GM12878 (cell line): ENCODE measurements around the gene RNU6-1. TPM values are rescaled to one million over a fixed set of nuclear protein-coding genes. Genes with fewer than 3 reads are reported as not detected.

Experiments used
- ATAC-seq: fragments of 200-7000 bp; cut with Tn5 transposase; 3 replicates; pipeline ENCODE4 v1.9.1; 2020; ENCODE audit warnings: mild to moderate bottlenecking, moderate library complexity
- BruUV-seq: library from RNA; stranded (reverse); fragments of 400-500 nt; replicated peaks from 2 replicates; lab custom pipeline; 2021; lab: Mats Ljungman, UMichigan
- CTCF ChIA-PET: fragments of 300-600 bp; sonication (Branson Sonifier 250); formaldehyde crosslinking; extraction: SDS; loops from one replicate; lab custom pipeline; 2021; ENCODE audit warnings: inconsistent platforms; lab: Yijun Ruan, JAX
- POLR2A ChIA-PET: fragments of 350-600 bp; formaldehyde crosslinking; extraction: SDS; loops from one replicate; lab custom pipeline; 2021; ENCODE audit warnings: inconsistent platforms; lab: Charles Lee
- RAD21 ChIA-PET: fragments of 300-600 bp; sonication (Branson Sonifier 250); formaldehyde crosslinking; loops from one replicate; lab custom pipeline; 2023; ENCODE audit warnings: antibody characterized with exemption; ENCODE audit not compliant: unreplicated experiment; lab: Charles Lee
- SMC1A ChIA-PET: fragments of 300-600 bp; sonication (Branson Sonifier 250); formaldehyde crosslinking; loops from one replicate; lab custom pipeline; 2023; ENCODE audit not compliant: unreplicated experiment, uncharacterized antibody; lab: Charles Lee
- DNase-seq: peaks from one replicate; pipeline ENCODE4 v3.0.0-alpha.2; 2011; ENCODE audit warnings: low read depth, low spot score
- FAIRE-seq: peaks from 3 replicates; lab custom pipeline; 2011; peaks lifted over from hg19 to GRCh38; lab: Jason Lieb, UNC
- H2AFZ ChIP-seq: 2 replicates; pipeline ENCODE4 v1.6.0; 2011; ENCODE audit warnings: low read depth, low read length, control low read depth; ENCODE audit not compliant: control insufficient read depth
- H3K27ac ChIP-seq: 2 replicates; pipeline ENCODE4 v1.5.1; 2011; ENCODE audit warnings: control low read depth; ENCODE audit not compliant: control insufficient read depth, insufficient read depth
- H3K27me3 ChIP-seq, 2 experiments: replicated peaks in 1 of 2; 2 replicates each; pipeline versions ENCODE4 v1.6.0 to v1.6.1; 2011; ENCODE audit warnings: low read length in 1 of 2; ENCODE audit not compliant: control insufficient read depth in 2 of 2, insufficient read depth in 2 of 2
- H3K36me3 ChIP-seq, 2 experiments: 2 replicates each; pipeline ENCODE4 v1.5.1; 2011; ENCODE audit warnings: low read length in 1 of 2; ENCODE audit not compliant: control insufficient read depth in 2 of 2, insufficient read depth in 2 of 2
- H3K4me1 ChIP-seq: 2 replicates; pipeline ENCODE4 v1.6.1; 2011; ENCODE audit warnings: mild to moderate bottlenecking, low read length, moderate library complexity, mixed read lengths; ENCODE audit not compliant: control insufficient read depth, insufficient read depth
- H3K4me2 ChIP-seq: 2 replicates; pipeline ENCODE4 v1.6.0; 2011; ENCODE audit warnings: control low read depth; ENCODE audit not compliant: control insufficient read depth, insufficient read depth
- H3K4me3 ChIP-seq: fragments of 200-600 bp; sonication (generic); 2 replicates; pipeline ENCODE4 v1.5.1; 2016
- H3K79me2 ChIP-seq: 2 replicates; pipeline ENCODE4 v1.6.0; 2011; ENCODE audit warnings: low read length; ENCODE audit not compliant: control insufficient read depth, insufficient read depth
- H3K9ac ChIP-seq: 2 replicates; pipeline ENCODE4 v1.8.0; 2011; ENCODE audit warnings: low read length, control low read depth, mixed read lengths; ENCODE audit not compliant: control insufficient read depth, insufficient read depth
- H3K9me3 ChIP-seq: replicated peaks from 3 replicates; pipeline ENCODE4 v1.5.1; 2011; ENCODE audit warnings: mild to moderate bottlenecking, low read length; ENCODE audit not compliant: control insufficient read depth, insufficient read depth
- H4K20me1 ChIP-seq: 2 replicates; pipeline ENCODE4 v1.6.0; 2011; ENCODE audit not compliant: control insufficient read depth, insufficient read depth
- CEBPB ChIP-seq, 2 experiments: fragments of 150-350 bp in 1 of 2; IDR thresholded peaks; 2 replicates each; pipeline ENCODE4 v1.6.1; 2012 to 2014; ENCODE audit warnings: low read depth in 2 of 2, low read length in 2 of 2, borderline replicate concordance in 1 of 2, inconsistent platforms in 1 of 2
- CHD1 ChIP-seq: IDR thresholded peaks from 2 replicates; pipeline ENCODE4 v1.6.1; 2012; ENCODE audit warnings: low read depth, low read length, improper control_type of control experiment
- EP300 ChIP-seq, 2 experiments: fragments of 150-350 bp in 1 of 2; IDR thresholded peaks; 2 replicates each; pipeline ENCODE4 v1.6.1; 2011 to 2012; ENCODE audit warnings: low read depth in 2 of 2, low read length in 2 of 2, borderline replicate concordance in 1 of 2, improper control_type of control experiment in 1 of 2, inconsistent platforms in 1 of 2; ENCODE audit not compliant: control insufficient read depth in 1 of 2
- SREBF1 ChIP-seq: IDR thresholded peaks from 2 replicates; pipeline ENCODE4 v1.6.1; 2012; ENCODE audit warnings: mild to moderate bottlenecking, low read length
- ZBTB11 ChIP-seq: fragments of 450-650 bp; formaldehyde crosslinking; IDR thresholded peaks from 2 replicates; pipeline ENCODE4 v1.5.0; 2022; ENCODE audit warnings: mild to moderate bottlenecking, missing genetic modification characterization
- ZBTB33 ChIP-seq: fragments of 450-650 bp; IDR thresholded peaks from 2 replicates; pipeline ENCODE4 v1.6.1; 2017; ENCODE audit warnings: mild to moderate bottlenecking
- WGBS: methylation state at CpG from one replicate; pipeline ENCODE4 v1.1.6; 2016; ENCODE audit warnings: low lambda C conversion rate; ENCODE audit not compliant: insufficient replicate concordance, insufficient coverage; ENCODE audit errors: missing lambda C conversion rate; 5-methylcytosine and 5-hydroxymethylcytosine counted together
- in situ Hi-C: fragments of 300-500 bp; cut with MboI; formaldehyde crosslinking; loops from 9 replicates; pipeline ENCODE4 v1.14.3; 2018; ENCODE audit warnings: mixed read lengths
- intact Hi-C: fragments of 100-400 bp; cut with micrococcal nuclease; formaldehyde crosslinking; loops from one replicate; pipeline ENCODE4 v1.14.2; 2022; ENCODE audit not compliant: unreplicated experiment
- polyA plus RNA-seq, 11 experiments: library from polyadenylated mRNA; depleted of rRNA in 4 of 11; unstranded in 6 of 11; stranded (reverse) in 5 of 11; fragments of >200 nt; fragmentation: Nextera tagmentation in 4 of 11; fragmentation: Illumina TruSeq in 1 of 11; extraction: Ambion mirVana in 4 of 11; extraction: Trizol in 1 of 11; gene quantifications; 1 replicate in 1 of 11; 2 replicates in 10 of 11; pipeline versions ENCODE4 v1.2.1 to v1.2.3, GENCODE V29; 2011 to 2016; ENCODE audit warnings: inconsistent platforms in 2 of 11, missing spikeins in 2 of 11, low read depth in 1 of 11
- total RNA-seq, 4 experiments: library from RNA; depleted of rRNA in 3 of 4; stranded (reverse); fragments of >200 nt in 3 of 4; fragmentation: Illumina TruSeq in 1 of 4; extraction: Trizol in 1 of 4; gene quantifications; 2 replicates each; pipeline versions ENCODE4 v1.2.1 to v1.2.3, GENCODE V29; 2013 to 2021

The RNU6-1 gene
- total and polyA plus RNA-seq, 10 of the 15 experiments (the other 5 are each of a cell fraction or from before 2014, with no cell fraction given), result not detected

- no peak overlapping the region for H3K27ac ChIP-seq
- peaks cover 9% of the 10 kb centered on the region for H3K4me1 ChIP-seq
- no peak overlapping the region for H3K9ac ChIP-seq
- ChIA-PET CTCF (interaction anchor here (1.0 kb wide), 1 partner anchor 274 kb away, joined by 4 read pairs; no protein-coding TSS in a partner anchor), POLR2A (no interaction called here), SMC1A (interaction anchor here (1.1 kb wide), 1 partner anchor 202 kb away, joined by 3 read pairs; no protein-coding TSS in a partner anchor), RAD21 (no interaction called here)
- no peaks in the 10 kb centered on the region for H3K36me3 ChIP-seq
- H2AFZ ChIP-seq, result no peak overlapping the region
- intact Hi-C loops (no loop called here), in situ Hi-C loops (no loop called here)
- no peak overlapping the region for H3K4me2 ChIP-seq
- H3K9me3 ChIP-seq, result no peaks in the 10 kb centered on the region; the same call in 2 of the 3 replicates
- no peaks in the 10 kb centered on the region for H3K27me3 ChIP-seq
- H3K79me2 ChIP-seq, result no peaks in the 10 kb centered on the region
- ATAC-seq (no peak; the same call in 2 of the 3 replicates), DNase-seq (no peak), FAIRE-seq (no peak)
- WGBS, result 45% methylated on average over 3 of the region's 3 CpGs
- TF ChIP-seq ZBTB33, result no peak
- TF ChIP-seq CHD1, result no peak
- TF ChIP-seq CEBPB (IDR thresholded peaks at IDR 0.05; ENCODE audit: borderline replicate concordance in 1 of 2, low read depth in 2 of 2, low read length in 2 of 2), result no peak
- no peak for TF ChIP-seq EP300 (IDR thresholded peaks at IDR 0.05; ENCODE audit: borderline replicate concordance in 1 of 2, control insufficient read depth in 1 of 2, low read depth in 2 of 2, low read length in 2 of 2)
- TF ChIP-seq SREBF1, result no peak
- TF ChIP-seq ZBTB11, result no peak
- H3K4me3 ChIP-seq, result no peak overlapping the region
- BruUV-seq, result no TSS peak
- H4K20me1 ChIP-seq, result no peaks in the 10 kb centered on the region
Measured at GRCh38 chr15:67880651-67881182, 40.9 kb upstream of the RNU6-1 start.
